ENCODE measurements around the gene MRPS7.

DNA sequence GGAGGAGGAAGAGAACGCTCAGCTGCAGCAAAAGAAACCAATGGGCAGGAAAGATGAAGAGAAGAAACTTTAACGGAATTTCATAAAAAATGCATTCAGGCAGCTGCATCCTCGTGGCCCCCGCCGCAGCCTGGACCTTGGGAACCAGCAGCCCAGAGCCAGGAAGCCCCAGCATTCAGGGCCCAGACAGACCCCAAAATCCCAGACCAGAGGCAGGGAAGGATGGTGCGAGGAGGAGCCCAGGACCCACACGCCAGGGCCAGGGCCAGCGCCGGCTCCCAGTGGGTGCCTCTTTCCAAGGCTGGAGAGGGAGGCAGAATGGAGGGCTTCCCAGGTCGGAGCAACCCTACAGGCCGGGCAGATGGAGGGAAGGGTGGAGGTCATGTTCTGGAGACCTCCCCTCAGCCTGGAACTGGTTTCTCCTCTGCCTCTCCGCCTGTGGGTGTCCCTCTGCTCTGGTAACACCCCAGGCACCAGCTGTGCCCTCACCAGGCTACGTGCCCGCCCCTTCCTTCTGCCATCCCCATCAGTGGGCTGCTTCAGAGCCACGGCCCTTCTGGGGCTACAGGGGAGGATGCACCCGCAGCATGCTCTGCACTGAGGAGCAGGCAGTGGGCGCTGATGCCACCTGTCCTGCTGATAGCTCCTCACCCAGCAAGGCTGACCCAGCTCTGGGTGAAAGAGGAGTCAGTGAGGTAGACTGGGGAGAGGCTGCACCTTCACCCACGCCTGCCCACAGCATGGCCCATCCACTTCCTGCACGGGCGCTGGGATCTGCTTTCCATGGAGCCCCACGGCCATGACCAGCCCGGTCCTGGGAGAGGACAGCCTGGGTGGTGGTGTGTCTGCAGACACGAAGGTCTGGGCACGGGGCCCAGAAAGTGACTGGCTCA, 10.5 kb downstream of the MRPS7 start:
- no peak for TF ChIP-seq CTCF (conservative IDR thresholded peaks at IDR 0.05; ENCODE audit: low read depth, low read length)
- no peak for TF ChIP-seq EZH2 (IDR thresholded peaks at IDR 0.05; ENCODE audit: borderline replicate concordance, low read depth, low read length, poor library complexity, severe bottlenecking)

Measured in A673 (cell line).